GM21576 (cell line): ENCODE measurements around the gene SUSD6.
"Not testable (repeated sequence)": the region's sequence is repeated elsewhere in the genome, so short reads cannot be mapped to it uniquely, and the experiment has no call there.

Experiments
- ATAC-seq: cut with Tn5 transposase; IDR thresholded peaks from one replicate; pipeline ENCODE4 v1.9.1; 2021; ENCODE audit warnings: mild to moderate bottlenecking, moderate library complexity; ENCODE audit not compliant: unreplicated experiment

SUSD6 gene

GRCh38 chr14:69620211-69620611, 8.8 kb downstream of the SUSD6 start:
- no peak for ATAC-seq

- no peak for ATAC-seq
These were observed 9.6 kb downstream of the SUSD6 start for GRCh38 chr14:69620981-69621380.

DNA sequence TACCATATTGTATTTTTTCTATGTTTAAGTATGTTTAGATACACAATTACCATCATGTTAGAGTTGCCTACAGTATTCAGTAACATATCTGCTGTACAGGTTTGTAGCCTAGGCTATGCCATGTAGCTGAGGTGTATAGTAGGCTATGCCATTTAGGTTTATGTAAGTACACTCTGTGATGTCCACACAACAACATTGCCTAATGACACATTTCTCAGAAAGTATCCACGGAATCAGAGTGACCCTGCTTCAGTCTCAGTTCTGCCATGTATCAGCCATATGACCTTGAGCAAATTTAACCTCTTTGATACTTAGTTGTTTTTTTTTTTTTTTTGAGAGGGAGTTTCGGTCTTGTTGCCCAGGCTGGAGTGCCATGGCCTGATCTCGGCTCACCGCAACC, 12.7 kb downstream of the SUSD6 start:
- ATAC-seq: no peak

DNA sequence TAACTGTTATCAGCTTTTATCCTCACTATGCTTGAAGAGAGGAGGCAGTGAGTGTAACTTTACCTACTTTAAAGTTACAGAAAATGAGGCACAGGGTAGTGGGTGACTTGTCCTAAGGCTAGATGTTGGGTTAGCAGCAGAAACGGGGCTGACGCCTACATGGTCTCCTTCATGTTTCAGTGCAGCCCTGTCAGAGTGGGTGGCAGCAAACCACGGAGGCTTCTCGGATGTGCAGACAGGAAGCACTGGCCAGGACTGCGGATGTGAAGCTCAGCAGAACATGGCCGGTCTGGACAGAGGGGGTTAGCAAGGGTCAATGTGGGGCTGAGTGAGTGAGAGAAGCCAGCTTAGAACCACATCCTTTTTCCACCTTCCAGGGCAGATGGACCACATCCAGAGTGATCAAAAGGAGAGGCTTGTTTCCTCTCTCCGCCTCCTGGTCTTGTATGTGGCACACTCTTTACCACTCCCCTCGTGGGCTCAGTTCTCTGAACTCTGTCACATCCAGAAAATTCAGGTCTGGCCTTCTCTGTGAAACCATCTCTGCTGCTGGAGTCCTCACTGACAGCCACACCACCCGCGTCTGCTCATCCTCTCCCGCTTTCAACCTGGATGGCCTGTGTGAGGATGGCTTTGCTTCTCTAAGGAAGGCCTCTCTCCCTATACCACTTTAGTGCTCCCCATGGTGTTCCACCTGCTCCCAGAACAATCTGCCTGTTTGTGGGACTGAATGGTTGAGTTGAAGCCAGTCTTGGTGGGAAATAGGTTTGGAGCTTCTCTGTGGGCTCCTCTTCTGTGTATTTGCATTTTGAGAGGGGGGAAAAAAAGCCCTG, 14.1 kb downstream of the SUSD6 start:
- peak; percentile 75 for ATAC-seq

DNA sequence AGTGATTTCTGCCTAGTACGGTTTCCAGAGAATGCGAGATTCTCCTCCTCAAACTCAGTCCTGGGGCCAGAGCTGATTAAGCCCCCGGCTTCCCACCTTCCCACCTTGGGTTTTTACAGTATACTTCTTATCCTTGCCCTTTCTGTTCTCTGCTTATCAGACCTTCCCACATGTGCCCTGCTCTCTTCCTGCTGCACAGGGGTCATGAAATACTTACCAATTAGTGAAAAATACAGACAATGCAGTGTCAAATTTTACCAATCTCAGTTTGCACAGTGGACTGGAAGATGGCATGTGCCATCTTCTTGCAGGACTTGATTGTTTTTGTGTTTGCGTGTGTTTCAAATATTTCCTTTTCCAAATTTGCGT, 14.7 kb downstream of the SUSD6 start:
- no peak for ATAC-seq

DNA sequence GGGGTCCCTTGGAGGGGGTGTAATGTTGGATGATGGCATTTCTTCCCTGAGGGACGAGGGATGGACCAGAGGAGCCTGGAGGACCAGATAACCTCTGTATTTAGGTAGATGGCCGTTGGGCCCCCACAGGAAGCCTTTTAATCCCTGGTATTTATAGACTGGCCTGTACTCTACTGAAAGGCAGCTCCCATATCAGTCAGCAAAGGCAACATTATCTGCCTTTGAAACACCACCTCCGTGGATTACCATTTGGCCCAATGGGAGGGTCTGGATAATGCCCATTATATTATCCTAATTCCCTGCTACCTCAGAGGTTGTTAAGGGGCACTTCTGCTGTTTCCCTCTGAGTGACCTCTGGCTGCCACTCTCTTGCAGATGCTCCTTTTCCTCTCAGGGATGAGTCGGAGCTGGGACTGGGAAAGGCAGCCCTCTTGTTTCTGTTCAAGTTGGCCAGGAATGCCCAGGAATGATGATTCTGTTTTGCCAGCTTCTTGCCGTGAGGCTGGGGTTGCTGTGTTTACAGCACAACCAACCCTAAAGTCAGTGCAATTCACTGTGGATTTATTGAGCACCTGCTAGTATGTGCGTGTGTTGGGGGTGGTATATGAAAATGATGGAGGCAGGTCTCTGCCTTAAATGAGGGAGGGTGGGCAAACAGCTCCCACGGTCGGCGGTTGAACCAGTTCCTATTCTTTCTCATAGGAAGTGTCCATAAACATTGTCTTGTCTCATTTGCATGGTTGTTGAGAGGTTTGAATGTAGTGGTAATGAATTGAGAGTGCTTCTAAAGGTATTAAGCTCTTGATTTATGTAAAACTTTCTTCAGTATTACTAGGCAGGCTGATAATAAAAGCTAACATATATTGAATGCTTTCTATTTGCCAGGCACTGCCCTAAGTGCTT, 18.1 kb downstream of the SUSD6 start:
- no peak for ATAC-seq

DNA sequence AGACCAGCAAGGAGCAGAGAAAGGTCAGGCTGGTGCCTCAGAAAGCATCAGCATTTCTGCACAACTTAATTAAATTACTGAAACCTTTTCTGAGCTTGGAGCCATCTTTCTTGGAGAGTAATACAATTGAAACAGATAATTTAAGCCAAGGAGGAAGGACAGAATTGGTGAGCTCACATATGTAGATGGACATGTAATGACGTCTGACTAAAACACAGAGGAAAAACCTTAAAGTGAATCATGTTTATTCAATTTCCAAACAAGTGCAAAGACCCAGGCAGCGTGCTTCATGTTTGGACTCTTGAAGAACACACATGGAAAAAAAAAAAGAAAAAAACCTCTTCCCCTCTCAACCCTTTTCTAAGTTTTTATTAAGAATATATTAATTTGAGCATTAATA, 19.0 kb downstream of the SUSD6 start:
- no peak for ATAC-seq

DNA sequence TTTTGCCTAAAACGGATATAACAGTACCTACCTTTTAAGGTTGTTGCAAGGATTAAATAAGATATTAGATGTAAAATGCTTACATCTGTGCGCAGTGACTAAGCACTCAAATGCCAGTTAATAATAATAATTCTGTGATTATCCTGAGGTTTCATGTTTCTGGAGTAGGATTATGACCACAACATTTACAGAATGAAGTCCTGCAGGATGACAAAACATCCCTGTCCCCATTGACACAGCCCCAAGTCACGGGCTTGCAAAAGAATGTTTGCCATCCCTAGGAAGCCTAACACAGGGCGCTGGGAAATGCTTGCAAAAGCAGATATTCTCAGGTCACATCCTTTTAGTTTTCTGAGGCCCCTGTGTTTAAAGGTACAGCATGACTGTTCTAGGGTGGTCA, 20.1 kb downstream of the SUSD6 start:
- no peak for ATAC-seq

- no peak for ATAC-seq
These were observed 20.8 kb downstream of the SUSD6 start for GRCh38 chr14:69632164-69632563.

- no peak for ATAC-seq
These were observed 21.3 kb downstream of the SUSD6 start for GRCh38 chr14:69632593-69633151.

DNA sequence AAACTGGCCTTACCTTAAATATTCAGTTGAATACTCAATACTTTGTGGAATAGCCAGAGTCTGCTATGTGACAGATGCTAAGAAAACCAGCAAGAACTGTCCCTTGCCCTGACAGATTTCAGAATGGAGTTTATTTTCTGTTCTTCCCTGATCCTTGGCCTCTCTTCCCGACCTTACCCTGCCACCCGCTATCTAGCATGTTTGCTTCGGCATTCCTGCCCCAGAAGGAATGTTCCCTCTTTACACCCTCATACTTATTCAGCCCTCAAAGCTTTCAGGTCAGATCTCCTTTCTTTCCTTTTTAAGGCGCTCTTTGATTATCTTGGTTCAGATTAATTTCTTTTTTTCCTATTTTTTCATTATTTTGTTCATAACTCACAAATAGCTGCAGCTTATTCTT, 21.8 kb downstream of the SUSD6 start:
- no peak for ATAC-seq

GRCh38 chr14:69635981-69636639, 24.7 kb downstream of the SUSD6 start:
- ATAC-seq: no peak

DNA sequence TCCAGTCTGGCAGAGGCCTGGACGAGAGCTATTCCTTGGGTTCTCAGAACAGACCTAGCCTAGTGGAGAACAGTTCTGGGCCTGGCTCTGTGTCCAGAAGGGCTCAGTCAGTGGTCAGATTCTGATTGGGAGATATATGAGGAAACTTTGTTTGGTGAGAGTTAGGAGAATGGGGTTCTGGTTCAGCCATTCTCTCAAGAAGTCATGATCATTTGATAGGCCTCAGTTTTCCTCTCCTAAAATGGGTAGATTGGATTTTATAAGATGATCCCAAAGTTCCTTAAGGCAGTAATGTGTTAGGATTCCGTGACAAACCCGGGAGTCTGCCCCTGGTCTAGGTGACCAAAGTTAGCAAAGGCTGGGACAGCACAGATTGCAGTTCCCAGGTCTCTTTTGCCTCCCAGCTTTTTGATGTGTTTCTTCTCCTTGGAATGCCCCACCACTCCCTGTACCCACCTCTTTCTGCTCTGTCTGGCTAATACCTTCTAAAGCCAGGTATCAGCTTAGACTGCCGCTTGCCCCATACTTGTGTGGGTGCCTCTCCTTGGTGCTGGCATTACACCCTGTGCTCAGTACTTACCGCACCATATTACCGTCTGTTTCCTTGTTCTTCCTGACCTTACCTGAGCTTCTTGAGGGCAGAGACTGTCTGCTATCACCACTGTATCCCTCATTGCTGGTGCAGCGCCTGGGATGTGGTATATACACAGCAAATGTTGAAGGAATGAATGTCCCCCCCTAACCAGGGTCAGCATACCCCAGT, 25.5 kb downstream of the SUSD6 start:
- ATAC-seq: no peak

GRCh38 chr14:69637503-69638031, 26.2 kb downstream of the SUSD6 start:
- no peak for ATAC-seq

GRCh38 chr14:69640931-69641330, 29.5 kb downstream of the SUSD6 start:
- ATAC-seq: no peak

GRCh38 chr14:69642212-69642793, 30.9 kb downstream of the SUSD6 start:
- ATAC-seq: not testable (repeated sequence)

- ATAC-seq: no peak
These were observed 32.2 kb downstream of the SUSD6 start for GRCh38 chr14:69643430-69644200.

DNA sequence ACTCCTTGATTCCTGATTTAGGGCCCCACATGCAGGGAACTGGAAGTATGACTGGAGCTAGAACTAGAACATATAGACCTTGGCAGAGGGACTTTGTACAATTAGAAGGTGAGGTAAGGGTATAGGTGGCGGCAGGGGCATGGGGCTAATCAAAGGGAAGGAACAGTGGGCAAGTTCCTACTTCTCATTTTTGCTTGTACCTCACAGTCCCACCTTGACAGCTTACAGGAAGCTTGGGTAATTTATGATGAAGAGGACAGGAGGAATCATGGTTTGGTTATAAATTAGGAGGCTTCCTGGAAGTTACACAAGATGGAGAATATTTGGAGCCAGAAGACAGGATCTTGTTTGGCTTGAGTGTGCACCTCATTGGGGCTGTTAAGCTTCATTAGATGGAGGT, 33.4 kb downstream of the SUSD6 start:
- ATAC-seq: no peak

GRCh38 chr14:69647213-69647612, 35.8 kb downstream of the SUSD6 start:
- no peak for ATAC-seq
